Endodermal cell (in vitro differentiated cells): ENCODE measurements around the gene CAPN6. TPM values are rescaled to one million over a fixed set of nuclear protein-coding genes. Genes with fewer than 3 reads are reported as not detected.

Experiments
- DNase-seq: peaks from one replicate; pipeline ENCODE4 v3.0.0-alpha.2; 2017
- H3K27ac ChIP-seq: 2 replicates; pipeline ENCODE4 v1.5.1; 2013; ENCODE audit warnings: mild to moderate bottlenecking, low read depth, low read length, moderate library complexity
- H3K27me3 ChIP-seq: 2 replicates; pipeline ENCODE4 v1.6.1; 2013; ENCODE audit warnings: mild to moderate bottlenecking, low read length, moderate library complexity; ENCODE audit not compliant: insufficient read depth, control insufficient read depth, poor library complexity, severe bottlenecking
- H3K36me3 ChIP-seq: 2 replicates; pipeline ENCODE4 v1.7.0; 2013; ENCODE audit warnings: mild to moderate bottlenecking, low read length, moderate library complexity; ENCODE audit not compliant: control insufficient read depth, insufficient read depth
- H3K4me1 ChIP-seq: one replicate; pipeline ENCODE4 v1.7.0; 2013; ENCODE audit warnings: low read length; ENCODE audit not compliant: control insufficient read depth, insufficient read depth
- H3K4me3 ChIP-seq: 2 replicates; pipeline ENCODE4 v1.5.1; 2013; ENCODE audit warnings: mild to moderate bottlenecking, low read length, moderate library complexity
- H3K9ac ChIP-seq: 2 replicates; pipeline ENCODE4 v1.6.1; 2013; ENCODE audit warnings: mild to moderate bottlenecking, low read length, moderate library complexity; ENCODE audit not compliant: poor library complexity, severe bottlenecking; ENCODE audit errors: extremely low read depth
- H3K9me3 ChIP-seq: 2 replicates; pipeline ENCODE4 v1.6.1; 2013; ENCODE audit warnings: mild to moderate bottlenecking, low read length, moderate library complexity; ENCODE audit not compliant: control insufficient read depth
- H3K27ac Mint-ChIP-seq: 2 replicates; pipeline ENCODE4 v1.8.0; 2020; ENCODE audit warnings: mixed read lengths
- H3K27me3 Mint-ChIP-seq: 2 replicates; pipeline ENCODE4 v1.8.0; 2021; ENCODE audit warnings: mild to moderate bottlenecking, mixed read lengths; ENCODE audit not compliant: insufficient read depth
- H3K36me3 Mint-ChIP-seq: 2 replicates; pipeline ENCODE4 v1.8.0; 2020; ENCODE audit warnings: low read depth, mixed read lengths
- H3K4me1 Mint-ChIP-seq: 2 replicates; pipeline ENCODE4 v1.8.0; 2020; ENCODE audit warnings: mixed read lengths
- H3K4me3 Mint-ChIP-seq: 2 replicates; pipeline ENCODE4 v1.8.0; 2020; ENCODE audit warnings: mild to moderate bottlenecking, moderate library complexity, mixed read lengths
- H3K9me3 Mint-ChIP-seq: 2 replicates; pipeline ENCODE4 v1.8.0; 2020; ENCODE audit warnings: mild to moderate bottlenecking, mixed read lengths
- CTCF ChIP-seq: fragments of 200-600 bp; sonication (generic); conservative IDR thresholded peaks from 2 replicates; pipeline ENCODE4 v1.5.0; 2021; ENCODE audit warnings: antibody characterized with exemption, mild to moderate bottlenecking
- WGBS, 2 experiments: methylation state at CpG; one replicate each; pipeline versions ENCODE4 v1.1.5 to v1.1.7; 2013; ENCODE audit warnings: missing lambda C conversion rate in 2 of 2, mixed read lengths in 1 of 2; ENCODE audit not compliant: insufficient coverage in 1 of 2, insufficient read length in 1 of 2; 5-methylcytosine and 5-hydroxymethylcytosine counted together
- total RNA-seq, 2 donors: library from RNA; stranded (reverse); fragmentation: NEBNext Ultra II Directional in 1 of 2; extraction: Animal tissue kit (Norgen Biotek cat#: 25700) in 1 of 2; gene quantifications; 2 replicates in 1 of 2; 3 replicates in 1 of 2; pipeline ENCODE4 v1.2.1, GENCODE V29; 2021

The CAPN6 gene
- total RNA-seq, 2 donors from 2014 or later, result 0.58 to 1.8 TPM

GRCh38 chrX:111265486-111265885 is 4.8 kb downstream of the CAPN6 start:
- H3K4me1 ChIP-seq, result no peaks in the 10 kb centered on the region
- no peak for TF ChIP-seq CTCF

GRCh38 chrX:111264385-111264784 is 5.9 kb downstream of the CAPN6 start:
- H3K27me3 Mint-ChIP-seq, result no peaks in the 10 kb centered on the region
- H3K27me3 ChIP-seq, result no peaks in the 10 kb centered on the region
- H3K9me3 ChIP-seq, result no peaks in the 10 kb centered on the region
- no peak for DNase-seq
- peak; percentile 15 for TF ChIP-seq CTCF
- no peaks in the 10 kb centered on the region for H3K36me3 Mint-ChIP-seq
- peaks cover 12% of the 10 kb centered on the region for H3K4me1 Mint-ChIP-seq
- H3K9ac ChIP-seq, result no peak overlapping the region
- no peak overlapping the region for H3K27ac Mint-ChIP-seq
- no peaks in the 10 kb centered on the region for H3K9me3 Mint-ChIP-seq
- no peaks in the 10 kb centered on the region for H3K4me1 ChIP-seq
- no peak overlapping the region for H3K27ac ChIP-seq
- H3K36me3 ChIP-seq, result no peaks in the 10 kb centered on the region
- no peak overlapping the region for H3K4me3 ChIP-seq
- H3K4me3 Mint-ChIP-seq, result no peak overlapping the region
- 100% methylated on average over 2 of the region's 2 CpGs; no CpG with 5 or more reads in 1 of the 2 experiments for WGBS, 2 experiments

More at GRCh38 chrX:111265486-111265885, 4.8 kb downstream of the CAPN6 start:
- Mint-ChIP-seq H3K36me3 (no peaks in the 10 kb centered on the region), H3K9me3 (no peaks in the 10 kb centered on the region), H3K4me3 (no peak overlapping the region), H3K4me1 (peaks cover 23% of the 10 kb centered on the region), H3K27ac (no peak overlapping the region), H3K27me3 (no peaks in the 10 kb centered on the region)
- no peak for DNase-seq
- Histone ChIP-seq H3K4me3 (no peak overlapping the region), H3K27ac (no peak overlapping the region), H3K9me3 (no peaks in the 10 kb centered on the region), H3K27me3 (no peaks in the 10 kb centered on the region), H3K9ac (no peak overlapping the region), H3K36me3 (no peaks in the 10 kb centered on the region)
- 97 to 100% methylated on average over 1 to 2 of the region's 2 CpGs for WGBS, 2 experiments

- DNase-seq, result no peak
- Mint-ChIP-seq H3K27me3 (no peaks in the 10 kb centered on the region), H3K4me1 (peaks cover 10% of the 10 kb centered on the region), H3K9me3 (no peaks in the 10 kb centered on the region), H3K36me3 (no peaks in the 10 kb centered on the region), H3K27ac (no peak overlapping the region), H3K4me3 (no peak overlapping the region)
- Histone ChIP-seq H3K27ac (no peak overlapping the region), H3K27me3 (no peaks in the 10 kb centered on the region), H3K9me3 (no peaks in the 10 kb centered on the region), H3K9ac (no peak overlapping the region), H3K36me3 (no peaks in the 10 kb centered on the region), H3K4me3 (no peak overlapping the region), H3K4me1 (no peaks in the 10 kb centered on the region)
- TF ChIP-seq CTCF, result no peak
- WGBS, 2 experiments, result 80 to 89% methylated on average over 1 to 3 of the region's 3 CpGs
Measured at GRCh38 chrX:111262086-111262485, 8.2 kb downstream of the CAPN6 start.
